GM23248 (cell line): ENCODE results near the gene ZNF292. TPM values are rescaled to one million over a fixed set of nuclear protein-coding genes. Genes with fewer than 3 reads are reported as not detected.
A peak's percentile ranks its signal among the peaks of the same experiment; 100 is the strongest.
"Not testable (repeated sequence)": the region's sequence is repeated elsewhere in the genome, so short reads cannot be mapped to it uniquely, and the experiment has no call there.

ENCODE experiments used
- DNase-seq: peaks from one replicate; pipeline ENCODE4 v3.0.0-alpha.2; 2015
- H2AFZ ChIP-seq: fragments of 200-600 bp; sonication (generic); 2 replicates; pipeline ENCODE4 v1.6.1; 2016; ENCODE audit warnings: antibody characterized with exemption
- H3F3A ChIP-seq: fragments of 200-600 bp; sonication (generic); 2 replicates; pipeline ENCODE4 v1.6.1; 2016; ENCODE audit warnings: mild to moderate bottlenecking, antibody characterized with exemption, mixed run types; ENCODE audit not compliant: insufficient read depth
- H3K27ac ChIP-seq: fragments of 200-600 bp; sonication (generic); 2 replicates; pipeline ENCODE4 v1.5.1; 2016; ENCODE audit warnings: mild to moderate bottlenecking
- H3K27me3 ChIP-seq: fragments of 200-600 bp; sonication (generic); replicated peaks from 2 replicates; pipeline ENCODE4 v1.6.1; 2016; ENCODE audit warnings: mild to moderate bottlenecking; ENCODE audit not compliant: insufficient read depth
- H3K36me3 ChIP-seq: fragments of 200-600 bp; sonication (generic); 2 replicates; pipeline ENCODE4 v1.6.1; 2016; ENCODE audit warnings: low read depth, mild to moderate bottlenecking
- H3K4me1 ChIP-seq: fragments of 200-600 bp; sonication (generic); 2 replicates; pipeline ENCODE4 v1.6.1; 2016; ENCODE audit warnings: mild to moderate bottlenecking; ENCODE audit not compliant: insufficient read depth
- H3K4me2 ChIP-seq: fragments of 200-600 bp; sonication (generic); one replicate; pipeline ENCODE4 v1.6.1; 2016; ENCODE audit warnings: mild to moderate bottlenecking; ENCODE audit not compliant: unreplicated experiment
- H3K4me3 ChIP-seq: fragments of 200-600 bp; sonication (generic); 2 replicates; pipeline ENCODE4 v1.5.1; 2016; ENCODE audit warnings: mild to moderate bottlenecking
- H3K79me2 ChIP-seq: fragments of 200-600 bp; sonication (generic); 2 replicates; pipeline ENCODE4 v1.6.1; 2016; ENCODE audit warnings: mild to moderate bottlenecking; ENCODE audit not compliant: insufficient read depth
- H3K9ac ChIP-seq: fragments of 200-600 bp; sonication (generic); 2 replicates; pipeline ENCODE4 v1.6.1; 2016; ENCODE audit warnings: mild to moderate bottlenecking
- H3K9me2 ChIP-seq: fragments of 200-600 bp; sonication (generic); 2 replicates; pipeline ENCODE4 v1.6.1; 2016; ENCODE audit warnings: mixed run types, mild to moderate bottlenecking, moderate library complexity; ENCODE audit not compliant: insufficient read depth
- H3K9me3 ChIP-seq: fragments of 200-600 bp; sonication (generic); one replicate; pipeline ENCODE4 v1.6.1; 2017; ENCODE audit warnings: low read depth
- H4K20me1 ChIP-seq: fragments of 200-600 bp; sonication (generic); 2 replicates; pipeline ENCODE4 v1.6.0; 2016; ENCODE audit not compliant: insufficient read depth
- EZH2 ChIP-seq: fragments of 200-600 bp; sonication (generic); IDR thresholded peaks from 2 replicates; pipeline ENCODE4 v1.6.1; 2018; ENCODE audit warnings: antibody characterized with exemption, mild to moderate bottlenecking; ENCODE audit not compliant: insufficient read depth, poor library complexity, severe bottlenecking
- EZH2phosphoT487 ChIP-seq: fragments of 200-600 bp; sonication (generic); IDR thresholded peaks from 2 replicates; pipeline ENCODE4 v1.6.1; 2018; ENCODE audit warnings: antibody characterized with exemption, moderate library complexity, mild to moderate bottlenecking, low read depth; ENCODE audit not compliant: insufficient read depth
- WGBS, 2 experiments: methylation state at CpG; one replicate each; pipeline ENCODE4 v1.1.6; 2015 to 2017; ENCODE audit warnings: low lambda C conversion rate in 2 of 2, low coverage in 1 of 2; ENCODE audit errors: missing lambda C conversion rate in 2 of 2; 5-methylcytosine and 5-hydroxymethylcytosine counted together
- in situ Hi-C: fragments of 300-500 bp; cut with MboI; formaldehyde crosslinking; loops from 2 replicates; pipeline ENCODE4 v1.15.0; 2020
- polyA plus RNA-seq: library from polyadenylated mRNA; unstranded; fragments of >200 nt; fragmentation: Nextera tagmentation; extraction: Ambion mirVana; gene quantifications from 2 replicates; pipeline ENCODE4 v1.2.1, GENCODE V29; 2016
- total RNA-seq: library from RNA; depleted of rRNA; stranded (reverse); fragments of >200 nt; shearing (Covaris generic); gene quantifications from 2 replicates; pipeline ENCODE4 v1.2.3, GENCODE V29; 2014

Gene ZNF292
- total and polyA plus RNA-seq, 2 experiments from 2014 or later: 14.1 to 21.7 TPM

GRCh38 chr6:87127737-87128136, 27.6 kb upstream of the ZNF292 start:
- 85 to 90% methylated on average over 2 of the region's 2 CpGs for WGBS, 2 experiments

DNA sequence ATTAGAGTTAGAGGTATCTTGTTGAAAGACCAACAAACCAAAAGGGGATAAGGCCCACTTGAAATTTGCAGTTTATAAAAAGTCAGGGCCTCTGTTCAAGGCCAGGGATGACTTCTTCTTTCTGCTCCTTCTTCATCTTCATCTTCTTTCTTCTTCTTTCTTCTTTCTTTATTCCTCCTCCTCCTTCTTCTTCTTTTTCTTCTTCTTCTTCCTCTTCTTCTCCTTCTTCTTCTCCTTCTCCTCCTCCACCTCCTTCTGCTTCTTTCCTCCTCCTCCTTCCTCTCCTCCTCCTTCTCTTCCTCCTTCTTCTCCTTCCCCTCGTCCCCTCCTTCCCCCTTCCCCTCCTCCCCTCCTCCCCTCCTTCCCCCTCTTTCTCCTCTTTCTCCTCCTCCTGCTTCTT, 18.4 kb upstream of the ZNF292 start:
- Histone ChIP-seq H3K9ac (no peak overlapping the region), H3K9me3 (no peaks in the 10 kb centered on the region), H3K4me2 (no peak overlapping the region), H4K20me1 (no peaks in the 10 kb centered on the region), H3K79me2 (no peaks in the 10 kb centered on the region), H3K4me1 (no peaks in the 10 kb centered on the region), H2AFZ (no peak overlapping the region), H3K27me3 (peaks cover 11% of the 10 kb centered on the region; the same call in 1 of the 2 replicates), H3K9me2 (no peaks in the 10 kb centered on the region), H3K36me3 (no peaks in the 10 kb centered on the region), H3K4me3 (no peak overlapping the region), H3K27ac (no peak overlapping the region), H3F3A (no peaks in the 10 kb centered on the region)
- 9 to 100% methylated on average over 1 of the region's 1 CpG for WGBS, 2 experiments
- TF ChIP-seq EZH2 (no peak), EZH2phosphoT487 (no peak)
- DNase-seq: no peak
- in situ Hi-C loops: no loop called here

More at GRCh38 chr6:87127737-87128136, 27.6 kb upstream of the ZNF292 start:
- DNase-seq: no peak
- H3K9me2 ChIP-seq: no peaks in the 10 kb centered on the region
- H3K9me3 ChIP-seq: no peaks in the 10 kb centered on the region
- no peaks in the 10 kb centered on the region for H3K4me1 ChIP-seq
- in situ Hi-C loops: no loop called here
- H2AFZ ChIP-seq: no peak overlapping the region
- H3K27me3 ChIP-seq: peaks cover 4% of the 10 kb centered on the region; the same call in 1 of the 2 replicates
- no peak overlapping the region for H3K27ac ChIP-seq
- no peaks in the 10 kb centered on the region for H3K79me2 ChIP-seq
- no peak overlapping the region for H3K4me2 ChIP-seq
- H3K4me3 ChIP-seq: no peak overlapping the region
- no peaks in the 10 kb centered on the region for H4K20me1 ChIP-seq
- no peaks in the 10 kb centered on the region for H3K36me3 ChIP-seq
- TF ChIP-seq EZH2 (no peak), EZH2phosphoT487 (no peak)
- H3K9ac ChIP-seq: no peak overlapping the region
- H3F3A ChIP-seq: no peaks in the 10 kb centered on the region

DNA sequence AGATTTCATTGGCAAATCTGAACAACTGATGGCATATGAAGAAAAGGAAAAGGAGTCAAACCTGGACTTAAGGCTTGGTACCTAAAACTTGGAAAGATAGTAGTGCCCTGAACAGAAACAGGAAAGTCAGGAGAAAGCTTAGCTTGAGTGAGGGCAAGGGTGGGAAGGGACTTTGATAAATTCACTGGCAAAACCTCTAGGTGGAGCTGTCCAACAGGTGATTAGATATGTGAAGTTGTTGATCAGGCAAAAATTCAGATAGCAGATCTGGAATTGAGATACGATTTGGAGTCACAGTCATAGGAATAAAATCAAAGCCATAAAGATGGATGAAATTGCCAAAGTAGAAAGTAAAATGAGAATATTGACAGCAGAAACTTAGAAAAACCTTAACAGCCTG, 16.1 kb upstream of the ZNF292 start:
- Histone ChIP-seq H3K4me2 (no peak overlapping the region), H3K4me1 (no peaks in the 10 kb centered on the region), H3K9ac (no peak overlapping the region), H3K79me2 (no peaks in the 10 kb centered on the region), H3K9me2 (no peaks in the 10 kb centered on the region), H2AFZ (no peak overlapping the region), H4K20me1 (no peaks in the 10 kb centered on the region), H3K27me3 (peaks cover 11% of the 10 kb centered on the region; the same call in 1 of the 2 replicates), H3K27ac (no peak overlapping the region), H3K4me3 (no peak overlapping the region), H3K36me3 (no peaks in the 10 kb centered on the region), H3F3A (no peaks in the 10 kb centered on the region), H3K9me3 (no peaks in the 10 kb centered on the region)
- 0 to 8% methylated on average over 1 of the region's 1 CpG for WGBS, 2 experiments
- TF ChIP-seq EZH2phosphoT487 (no peak), EZH2 (no peak)
- peak; percentile 68 for DNase-seq
- in situ Hi-C loops: no loop called here

DNA sequence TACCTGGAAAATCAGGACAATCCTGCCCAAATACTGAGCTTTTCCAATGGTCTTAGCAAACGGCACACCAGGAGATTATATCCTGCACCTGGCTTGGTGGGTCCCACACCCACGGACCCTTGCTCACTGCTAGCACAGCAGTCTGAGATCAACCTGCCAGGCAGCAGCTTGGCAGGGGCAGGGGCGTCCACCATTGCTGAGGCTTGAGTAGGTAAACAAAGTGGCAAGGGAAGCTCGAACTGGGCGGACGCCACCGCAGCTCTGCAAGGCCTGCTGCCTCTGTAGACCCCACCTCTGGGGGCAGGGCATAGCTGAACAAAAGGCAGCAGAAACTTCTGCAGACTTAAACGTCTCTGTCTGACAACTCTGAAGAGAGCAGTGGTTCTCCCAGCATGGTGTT, 15.4 kb upstream of the ZNF292 start:
- DNase-seq, H3F3A ChIP-seq, H2AFZ ChIP-seq, H4K20me1 ChIP-seq, H3K4me3 ChIP-seq, H3K4me1 ChIP-seq, H3K9me2 ChIP-seq, H3K36me3 ChIP-seq, H3K4me2 ChIP-seq, H3K79me2 ChIP-seq, H3K9ac ChIP-seq, in situ Hi-C loops, H3K27ac ChIP-seq, H3K9me3 ChIP-seq: not testable (repeated sequence)
- peaks cover 11% of the 10 kb centered on the region; the same call in 1 of the 2 replicates for H3K27me3 ChIP-seq
- 66% methylated on average over 8 of the region's 8 CpGs for WGBS, 2 experiments

- in situ Hi-C loops: no loop called here
- no peak for DNase-seq
- 55 to 59% methylated on average over 3 of the region's 3 CpGs for whole genome bisulfite sequencing, 2 experiments
These were observed 9.0 kb upstream of the ZNF292 start for GRCh38 chr6:87146363-87146762.

More at GRCh38 chr6:87146363-87146762, 9.0 kb upstream of the ZNF292 start:
- no peaks in the 10 kb centered on the region for H3K9me2 ChIP-seq
- TF ChIP-seq EZH2 (no peak), EZH2phosphoT487 (no peak)
- H3K36me3 ChIP-seq: no peaks in the 10 kb centered on the region
- H3K27me3 ChIP-seq: no peaks in the 10 kb centered on the region; the same call in 1 of the 2 replicates
- no peaks in the 10 kb centered on the region for H4K20me1 ChIP-seq
- H3K9ac ChIP-seq: no peak overlapping the region
- 0 out of 2 replicates have a peak, but pooled peaks cover 2% of the 10 kb centered on the region for H3F3A ChIP-seq
- no peaks in the 10 kb centered on the region for H3K9me3 ChIP-seq
- no peak overlapping the region for H2AFZ ChIP-seq
- H3K4me1 ChIP-seq: peaks cover 3% of the 10 kb centered on the region; the same call in 1 of the 2 replicates
- no peak overlapping the region for H3K27ac ChIP-seq
- H3K4me2 ChIP-seq: no peak overlapping the region
- H3K79me2 ChIP-seq: no peaks in the 10 kb centered on the region
- H3K4me3 ChIP-seq: no peak overlapping the region
